GM12801 (cell line): ENCODE data around the gene KLHL18.

Source experiments
- TF ChIP-seq, protein P1 (sequence below): IDR thresholded peaks from one replicate; pipeline ENCODE4 v1.5.1; 2011; ENCODE audit warnings: control low read depth; ENCODE audit not compliant: insufficient read length; ENCODE audit errors: extremely low read depth

KLHL18 gene

DNA sequence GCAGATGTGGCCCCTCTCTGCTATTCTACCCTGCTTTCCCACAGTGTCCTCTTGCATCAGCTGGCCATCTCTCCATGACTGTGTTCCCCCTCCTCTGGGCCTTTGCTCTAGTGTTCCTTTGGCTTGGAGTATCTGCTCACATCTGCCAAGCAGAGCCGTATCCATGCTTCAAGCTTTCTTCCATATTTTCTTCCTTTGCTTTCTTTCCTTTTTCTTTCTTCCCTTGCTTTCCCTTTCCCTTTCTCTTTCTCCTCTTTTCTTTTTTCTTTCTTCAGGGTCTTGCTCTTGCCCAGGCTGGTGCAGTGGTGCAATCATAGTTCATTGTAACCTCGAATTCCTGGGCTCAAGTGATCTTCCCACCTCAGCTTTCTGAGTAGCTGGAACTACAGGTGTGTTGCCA, 12.6 kb downstream of the KLHL18 start:
- TF ChIP-seq, protein P1, sequence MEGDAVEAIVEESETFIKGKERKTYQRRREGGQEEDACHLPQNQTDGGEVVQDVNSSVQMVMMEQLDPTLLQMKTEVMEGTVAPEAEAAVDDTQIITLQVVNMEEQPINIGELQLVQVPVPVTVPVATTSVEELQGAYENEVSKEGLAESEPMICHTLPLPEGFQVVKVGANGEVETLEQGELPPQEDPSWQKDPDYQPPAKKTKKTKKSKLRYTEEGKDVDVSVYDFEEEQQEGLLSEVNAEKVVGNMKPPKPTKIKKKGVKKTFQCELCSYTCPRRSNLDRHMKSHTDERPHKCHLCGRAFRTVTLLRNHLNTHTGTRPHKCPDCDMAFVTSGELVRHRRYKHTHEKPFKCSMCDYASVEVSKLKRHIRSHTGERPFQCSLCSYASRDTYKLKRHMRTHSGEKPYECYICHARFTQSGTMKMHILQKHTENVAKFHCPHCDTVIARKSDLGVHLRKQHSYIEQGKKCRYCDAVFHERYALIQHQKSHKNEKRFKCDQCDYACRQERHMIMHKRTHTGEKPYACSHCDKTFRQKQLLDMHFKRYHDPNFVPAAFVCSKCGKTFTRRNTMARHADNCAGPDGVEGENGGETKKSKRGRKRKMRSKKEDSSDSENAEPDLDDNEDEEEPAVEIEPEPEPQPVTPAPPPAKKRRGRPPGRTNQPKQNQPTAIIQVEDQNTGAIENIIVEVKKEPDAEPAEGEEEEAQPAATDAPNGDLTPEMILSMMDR: no peak

DNA sequence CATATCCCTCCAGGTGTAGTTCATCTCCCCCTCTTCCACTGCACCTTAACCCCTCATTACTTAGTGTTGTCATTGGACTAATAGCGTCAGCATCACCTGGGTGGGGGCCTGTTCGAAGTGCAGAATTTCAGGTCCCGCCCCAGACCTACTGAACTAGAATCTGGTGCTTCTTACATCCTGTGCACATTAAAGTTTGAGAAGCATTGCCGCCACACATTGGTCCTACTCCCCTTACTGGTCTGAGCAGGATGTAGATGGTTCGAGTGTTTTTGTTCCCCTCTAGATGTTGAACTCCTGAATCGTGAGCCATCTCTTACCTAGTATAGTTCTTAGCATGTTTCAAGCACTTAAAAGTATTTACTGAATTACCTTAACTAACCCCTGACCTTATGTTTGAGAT, 13.2 kb downstream of the KLHL18 start:
- TF ChIP-seq, protein P1: no peak

DNA sequence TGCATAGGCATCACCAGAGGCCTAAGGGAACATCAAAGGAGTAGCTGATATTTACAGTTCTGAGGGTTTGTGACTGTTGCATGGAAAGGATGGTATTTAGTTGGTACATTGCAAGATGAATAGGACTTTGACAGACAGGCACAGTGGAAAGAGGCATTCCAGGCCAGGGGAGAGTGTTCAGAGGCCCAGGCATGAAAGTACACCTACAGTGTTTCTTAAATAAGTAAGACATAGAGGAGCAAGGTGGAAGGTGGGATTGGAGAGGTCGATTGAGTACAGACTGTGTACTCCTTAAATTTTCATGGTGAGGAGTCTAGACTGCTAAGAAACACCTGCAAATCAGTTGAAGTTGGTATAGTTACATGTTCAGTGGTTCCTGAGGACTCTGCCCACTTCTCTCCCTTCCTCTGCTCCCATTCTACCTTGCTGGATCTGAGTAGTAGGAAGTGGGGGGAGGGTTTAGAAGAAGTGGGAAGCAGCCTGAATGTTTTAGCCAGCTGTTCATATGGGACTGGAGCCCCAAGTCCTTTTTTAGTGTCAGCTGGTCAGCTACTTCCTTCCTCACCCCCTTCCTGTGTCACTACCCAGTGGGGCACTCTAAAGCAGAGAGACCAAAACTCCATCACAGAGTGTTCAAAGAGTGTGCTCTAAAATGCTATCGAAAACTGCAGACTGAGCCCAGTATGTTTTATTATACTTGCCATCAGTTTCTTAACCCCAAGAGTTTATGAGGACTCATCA, 14.0 kb downstream of the KLHL18 start:
- TF ChIP-seq, protein P1: no peak

DNA sequence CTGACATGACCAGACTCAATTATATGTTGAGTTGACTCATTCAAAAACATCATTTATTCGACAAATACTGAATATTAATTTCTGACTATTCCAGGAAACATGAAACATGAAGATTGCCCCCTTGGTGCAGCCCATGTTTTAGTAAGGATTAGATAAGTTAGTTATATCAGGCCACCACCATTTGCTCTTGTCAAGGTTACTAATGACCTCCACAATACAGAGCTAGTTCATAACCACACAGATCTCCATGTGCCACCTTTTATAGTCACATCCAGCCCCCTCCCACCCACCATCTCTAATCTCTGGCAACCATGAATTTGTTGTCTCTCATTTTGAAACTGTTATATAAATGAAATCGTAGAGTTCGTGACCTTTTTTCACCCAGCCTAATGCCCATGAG, 15.7 kb downstream of the KLHL18 start:
- TF ChIP-seq, protein P1: no peak

DNA sequence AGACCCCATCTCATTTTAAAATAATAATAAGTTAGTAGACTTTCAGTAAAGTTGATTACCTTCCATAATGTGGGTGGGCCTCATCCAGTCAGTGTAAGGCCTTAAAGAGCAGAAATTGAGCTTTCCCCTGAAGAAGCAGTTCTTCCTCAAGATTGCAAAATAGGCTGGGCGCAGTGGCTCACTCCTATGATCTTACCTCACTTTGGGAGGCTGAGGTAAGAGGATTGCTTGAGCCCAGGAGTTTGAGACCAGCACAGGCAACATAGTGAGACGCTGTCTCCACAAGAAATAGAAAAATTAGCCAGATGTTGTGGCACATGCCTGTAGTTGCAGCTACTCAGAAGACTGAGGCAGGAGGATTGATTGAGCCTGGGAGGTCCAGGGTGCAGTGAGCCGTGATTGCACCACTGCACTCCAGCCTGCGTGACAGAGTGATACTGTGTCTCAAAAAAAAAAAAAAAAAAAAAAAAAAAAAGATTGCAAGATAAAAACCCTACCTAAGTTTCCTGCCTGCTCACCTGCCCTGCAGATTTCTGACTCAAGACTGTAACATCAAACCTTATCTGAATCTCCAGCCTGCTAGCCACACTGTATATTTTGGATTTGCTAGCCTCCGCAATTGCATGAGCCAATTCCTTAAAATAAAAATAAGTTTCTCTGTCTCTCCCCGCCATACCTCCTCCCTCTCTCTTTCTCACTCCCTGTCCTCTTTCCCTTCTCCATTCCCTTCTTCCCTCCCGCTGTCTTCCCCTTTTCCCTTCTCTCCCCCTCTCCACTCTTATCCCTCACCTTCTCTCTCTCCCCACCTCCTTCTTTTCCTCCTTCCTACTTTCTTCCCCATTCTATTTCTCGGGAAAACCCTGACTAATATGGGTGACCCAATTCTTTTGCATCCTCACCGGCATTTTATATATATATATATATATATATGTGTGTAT, 16.9 kb downstream of the KLHL18 start:
- TF ChIP-seq, protein P1: no peak

DNA sequence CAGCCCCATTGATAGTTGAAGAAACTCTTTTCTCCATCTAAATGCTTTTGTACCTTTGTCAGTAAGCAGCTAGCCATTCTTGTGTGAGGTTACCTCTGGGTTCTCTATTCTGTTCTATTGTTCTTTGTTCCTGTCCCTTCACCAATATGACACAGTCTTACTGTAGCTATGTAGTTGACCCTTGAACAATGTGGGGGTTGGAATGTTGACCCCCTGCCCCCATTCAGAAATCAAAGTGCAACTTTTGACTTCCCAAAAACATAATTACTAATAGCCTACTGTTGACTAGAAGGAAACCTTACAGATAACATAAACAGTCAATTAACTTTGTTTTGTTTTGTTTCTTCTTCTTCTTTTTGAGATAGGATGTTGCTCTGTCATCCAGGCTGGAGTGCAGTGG, 18.7 kb downstream of the KLHL18 start:
- TF ChIP-seq, protein P1: no peak

DNA sequence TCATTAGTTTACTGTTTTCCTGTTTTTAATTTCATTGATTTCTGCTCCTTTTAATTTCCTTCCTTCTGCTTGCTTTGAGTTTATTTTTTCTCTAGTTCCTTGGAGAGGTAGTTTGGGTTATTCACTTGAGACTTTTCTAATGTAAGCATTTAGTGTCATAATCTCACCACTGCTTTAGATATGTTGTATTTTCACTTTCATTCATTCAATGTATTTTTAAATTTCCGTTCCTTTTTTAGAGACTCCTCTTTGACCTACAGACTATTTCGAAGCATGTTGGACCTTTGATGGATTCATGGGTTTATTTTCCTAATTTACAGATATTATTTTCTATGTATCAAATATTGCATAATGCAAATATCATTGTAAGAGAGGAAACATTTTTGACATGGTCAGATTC, 23.3 kb downstream of the KLHL18 start:
- TF ChIP-seq, protein P1: no peak
